A549 (cell line): Measurements from ENCODE around the gene IGSF11. TPM values are rescaled to one million over a fixed set of nuclear protein-coding genes. Genes with fewer than 3 reads are reported as not detected.

Source experiments
- ATAC-seq, 2 experiments: fragments of 200-7000 bp in 1 of 2; fragments of >200 bp in 1 of 2; cut with Nextera tagmentation in 1 of 2; cut with Tn5 transposase in 1 of 2; 3 replicates each; pipeline versions ENCODE4 v1.8.0 to v1.9.1; 2018 to 2020; ENCODE audit warnings: mild to moderate bottlenecking in 1 of 2, moderate library complexity in 1 of 2
- CTCF ChIA-PET: fragments of 300-600 bp; sonication (Branson Sonifier 250); formaldehyde crosslinking; extraction: SDS; loops from one replicate; lab custom pipeline; 2021; ENCODE audit warnings: antibody characterized with exemption, inconsistent platforms; lab: Yijun Ruan, JAX
- POLR2A ChIA-PET: fragments of 350-600 bp; formaldehyde crosslinking; extraction: SDS; loops from one replicate; lab custom pipeline; 2021; ENCODE audit warnings: antibody characterized with exemption, inconsistent platforms; lab: Yijun Ruan, JAX
- DNase-seq, 2 experiments: peaks; one replicate each; pipeline versions ENCODE4 v3.0.0 to v3.0.0-alpha.2; 2011 to 2016; ENCODE audit warnings: low read depth in 1 of 2, low spot score in 1 of 2
- FAIRE-seq: peaks from 2 replicates; lab custom pipeline; 2011; peaks lifted over from hg19 to GRCh38; lab: Jason Lieb, UNC
- H3K27ac ChIP-seq, 2 experiments: fragments of >200 bp; sonication (Bioruptor Twin); formaldehyde crosslinking; 3 replicates each; pipeline ENCODE4 v1.5.1; 2016 to 2017
- H3K4me1 ChIP-seq: fragments of >200 bp; sonication (Bioruptor Twin); formaldehyde crosslinking; 3 replicates; pipeline ENCODE4 v1.6.1; 2016
- H3K4me2 ChIP-seq: fragments of >200 bp; sonication (Bioruptor Twin); formaldehyde crosslinking; 3 replicates; pipeline ENCODE4 v1.6.1; 2016
- H3K4me3 ChIP-seq: fragments of >200 bp; sonication (Bioruptor Twin); formaldehyde crosslinking; 3 replicates; pipeline ENCODE4 v1.5.1; 2016
- H3K9me3 ChIP-seq: fragments of >200 bp; sonication (Bioruptor Twin); formaldehyde crosslinking; 3 replicates; pipeline ENCODE4 v1.6.1; 2016
- FOSL2 ChIP-seq, 2 experiments: fragments of 450-650 bp in 1 of 2; fragments of >200 bp in 1 of 2; sonication (Bioruptor Twin) in 1 of 2; formaldehyde crosslinking; IDR thresholded peaks; 2 replicates each; pipeline versions ENCODE4 v1.5.0 to v1.6.1; 2016 to 2020; ENCODE audit warnings: mild to moderate bottlenecking in 1 of 2, moderate library complexity in 1 of 2
- HOXA7 ChIP-seq: fragments of 250-450 bp; sonication (Bioruptor Pico); IDR thresholded peaks from 2 replicates; pipeline ENCODE4 v1.5.0; 2020; ENCODE audit warnings: mild to moderate bottlenecking, moderate library complexity
- HOXB5 ChIP-seq: fragments of 250-450 bp; sonication (Bioruptor Pico); IDR thresholded peaks from 2 replicates; pipeline ENCODE4 v1.5.0; 2020; ENCODE audit warnings: mild to moderate bottlenecking, moderate library complexity
- JUN ChIP-seq, 2 experiments: fragments of >200 bp; sonication (Bioruptor Twin); formaldehyde crosslinking; IDR thresholded peaks; 2 replicates in 1 of 2; 3 replicates in 1 of 2; pipeline ENCODE4 v1.6.1; 2016 to 2017
- MAFK ChIP-seq: fragments of 450-650 bp; IDR thresholded peaks from 2 replicates; pipeline ENCODE4 v1.6.1; 2014; ENCODE audit not compliant: partially characterized antibody
- NFE2L2 ChIP-seq: fragments of 150-350 bp; conservative IDR thresholded peaks from 2 replicates; pipeline ENCODE4 v1.6.1; 2014; ENCODE audit warnings: low read length
- RAD21 ChIP-seq, 2 experiments: fragments of >200 bp in 1 of 2; sonication (Bioruptor Twin) in 1 of 2; formaldehyde crosslinking in 1 of 2; IDR thresholded peaks in 1 of 2; conservative IDR thresholded peaks in 1 of 2; 2 replicates in 1 of 2; 3 replicates in 1 of 2; pipeline ENCODE4 v1.6.1; 2012 to 2018; ENCODE audit warnings: inconsistent platforms in 1 of 2
- RARB ChIP-seq: fragments of 250-450 bp; sonication (Bioruptor Pico); IDR thresholded peaks from 2 replicates; pipeline ENCODE4 v1.8.0; 2021; ENCODE audit warnings: mild to moderate bottlenecking, moderate library complexity
- RCOR1 ChIP-seq: fragments of 150-350 bp; IDR thresholded peaks from 2 replicates; pipeline ENCODE4 v1.6.1; 2014; ENCODE audit warnings: antibody characterized with exemption, low read length, low read depth
- REST ChIP-seq: fragments of 200-600 bp; sonication (generic); IDR thresholded peaks from 2 replicates; pipeline ENCODE4 v1.6.1; 2016; ENCODE audit warnings: antibody characterized with exemption, mild to moderate bottlenecking, moderate library complexity
- RNF2 ChIP-seq: fragments of 200-600 bp; sonication (generic); IDR thresholded peaks from 2 replicates; pipeline ENCODE4 v1.6.1; 2016; ENCODE audit warnings: low read depth, mild to moderate bottlenecking, antibody characterized with exemption, moderate library complexity, borderline replicate concordance
- TFCP2L1 ChIP-seq: fragments of 250-450 bp; sonication (Bioruptor Pico); IDR thresholded peaks from 2 replicates; pipeline ENCODE4 v1.5.0; 2021; ENCODE audit warnings: mild to moderate bottlenecking
- WGBS: methylation state at CpG from one replicate; pipeline ENCODE4 v1.1.6; 2017; ENCODE audit errors: missing lambda C conversion rate; 5-methylcytosine and 5-hydroxymethylcytosine counted together
- polyA plus RNA-seq, 4 experiments: library from polyadenylated mRNA; depleted of rRNA in 3 of 4; stranded (reverse); fragments of >200 nt; fragmentation: RNase III in 1 of 4; extraction: RNeasy Plus Mini Kit Qiagen cat#74134 plus additional on column Dnase treatment in 1 of 4; gene quantifications; 2 replicates in 3 of 4; 3 replicates in 1 of 4; pipeline ENCODE4 v1.2.3, GENCODE V29; 2011 to 2017
- TF ChIP-seq, protein P1 (sequence below): IDR thresholded peaks from 2 replicates; pipeline ENCODE4 v1.6.1; 2012

IGSF11 gene
- polyA plus RNA-seq, 2 of the 4 experiments (the other 2 are of a cell fraction): 5.2 to 21.7 TPM

DNA sequence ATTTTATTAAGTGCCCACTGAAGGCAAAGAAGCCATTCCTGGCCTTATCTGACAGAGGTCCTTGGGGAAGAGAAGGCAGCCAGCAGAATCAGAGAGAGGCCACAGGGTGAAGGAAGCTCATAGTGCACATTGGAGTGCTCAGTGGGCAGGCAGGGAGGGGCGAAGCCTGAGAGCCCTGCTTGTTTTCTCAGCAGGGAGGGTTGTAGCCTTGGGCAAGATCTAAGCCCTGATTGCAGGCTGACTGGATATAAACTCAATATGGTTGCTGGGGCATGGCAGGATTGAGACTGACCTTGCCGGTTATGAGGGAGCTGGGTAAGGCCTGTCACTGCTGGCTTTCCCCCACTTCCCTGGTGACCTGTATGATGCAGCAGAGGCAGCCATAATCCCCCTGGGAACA is 7.5 kb upstream of the IGSF11 start (continued):
- TF ChIP-seq RAD21 (conservative IDR thresholded peaks at IDR 0.05 in 1 of 2, IDR thresholded peaks at IDR 0.05 in 1 of 2) (no peak), RARB (no peak)

GRCh38 chr3:119035014-119035346 is 334 bp upstream of the IGSF11 start:
- CTCF ChIA-PET: interaction anchor here (0.5 to 6.3 kb wide), 33 partner anchors 9 to 277 kb away, joined by 3 to 207 read pairs (median 4); no protein-coding TSS in a partner anchor
- WGBS: 5% methylated on average over 7 of the region's 18 CpGs
- peak overlapping the region; percentile 85 for H3K4me2 ChIP-seq
- H3K27ac ChIP-seq: peak overlapping the region; percentile 65 to 73
- peaks cover 12% of the 10 kb centered on the region; the same call in 1 of the 3 replicates for H3K4me1 ChIP-seq
- no peaks in the 10 kb centered on the region for H3K9me3 ChIP-seq
- FAIRE-seq: no peak
- H3K4me3 ChIP-seq: peak overlapping the region; percentile 73
- no peak for ATAC-seq
- 0 out of 5 replicates have a peak, but pooled peaks of 1 of the 2 experiments have one; percentile 9 for TF ChIP-seq JUN (IDR thresholded peaks at IDR 0.05)
- TF ChIP-seq, protein P1, sequence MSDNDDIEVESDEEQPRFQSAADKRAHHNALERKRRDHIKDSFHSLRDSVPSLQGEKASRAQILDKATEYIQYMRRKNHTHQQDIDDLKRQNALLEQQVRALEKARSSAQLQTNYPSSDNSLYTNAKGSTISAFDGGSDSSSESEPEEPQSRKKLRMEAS: no peak; the same call in 1 of the 2 replicates
- POLR2A ChIA-PET: interaction anchor here (2.0 kb wide), 1 partner anchor 206 kb away, joined by 18 read pairs; the partner anchor contains the start of gene B4GALT4
- no peak for DNase-seq

- DNase-seq (no peak), FAIRE-seq (peak; percentile 43), ATAC-seq (no peak)
- Histone ChIP-seq H3K9me3 (no peaks in the 10 kb centered on the region), H3K4me3 (peak overlapping the region; percentile 73), H3K4me2 (peak overlapping the region; percentile 85), H3K27ac (peak overlapping the region; percentile 65 to 73; a peak in 4 of 6 replicates), H3K4me1 (peaks cover 12% of the 10 kb centered on the region; the same call in 1 of the 3 replicates)
- TF ChIP-seq HOXB5 (CRISPR knock-in tag) (no peak), REST (no peak), RNF2 (0 out of 2 replicates have a peak, but pooled peaks have one; percentile 5), JUN (IDR thresholded peaks at IDR 0.05) (no peak), RCOR1 (no peak)
- ChIA-PET POLR2A (interaction anchor here (0.5 to 2.0 kb wide), 2 partner anchors 155 to 207 kb away, joined by 3 to 18 read pairs; partner anchors contain the start of gene B4GALT4), CTCF (interaction anchor here (0.8 to 6.3 kb wide), 17 partner anchors 9 to 207 kb away, joined by 3 to 207 read pairs (median 7); partner anchors contain the start of gene B4GALT4)
- 37% methylated on average over 14 of the region's 14 CpGs for WGBS
Measured at GRCh38 chr3:119033393-119034255, 1.0 kb downstream of the IGSF11 start.

- Histone ChIP-seq H3K4me3 (no peak overlapping the region), H3K27ac (no peak overlapping the region), H3K9me3 (no peaks in the 10 kb centered on the region), H3K4me2 (peak overlapping the region; percentile 15; the same call in 1 of the 3 replicates), H3K4me1 (peaks cover 5% of the 10 kb centered on the region)
- TF ChIP-seq HOXB5 (CRISPR knock-in tag) (no peak), NFE2L2 (peak; percentile 73), FOSL2 (IDR thresholded peaks at IDR 0.05) (no peak), FOSL2 (CRISPR knock-in tag; IDR thresholded peaks at IDR 0.05) (peak; percentile 88), TFCP2L1 (CRISPR knock-in tag) (no peak), MAFK (peak; percentile 69), HOXA7 (CRISPR knock-in tag) (no peak)
- ATAC-seq (peak in 1 of 2 experiments; percentile 43; a peak in 2 of 6 replicates), DNase-seq (peak in 1 of 2 experiments; percentile 9), FAIRE-seq (no peak)
- ChIA-PET POLR2A (no interaction called here), CTCF (interaction anchor here (2.8 kb wide), 1 partner anchor 9 kb away, joined by 14 read pairs; the partner anchor contains the start of gene IGSF11)
- 76% methylated on average over 3 of the region's 3 CpGs for WGBS
Measured at GRCh38 chr3:119025171-119025795, 9.4 kb downstream of the IGSF11 start.
